Choroid plexus epithelial cell (primary cell): ENCODE data around the gene LRRC8E.
"Not testable (repeated sequence)": the region's sequence is repeated elsewhere in the genome, so short reads cannot be mapped to it uniquely, and the experiment has no call there.

Experiments used
- DNase-seq: peaks from one replicate; pipeline ENCODE4 v3.0.0-alpha.2; 2010; ENCODE audit warnings: low read depth
- H3K4me3 ChIP-seq: 2 replicates; pipeline ENCODE4 v1.5.1; 2011; ENCODE audit warnings: low read depth, mild to moderate bottlenecking, control low read depth, low read length, moderate library complexity
- TF ChIP-seq, protein P1 (sequence below): conservative IDR thresholded peaks from 2 replicates; pipeline ENCODE4 v1.5.1; 2011; ENCODE audit warnings: low read depth, mild to moderate bottlenecking, control low read depth, inconsistent platforms, low read length, moderate library complexity

Gene LRRC8E

DNA sequence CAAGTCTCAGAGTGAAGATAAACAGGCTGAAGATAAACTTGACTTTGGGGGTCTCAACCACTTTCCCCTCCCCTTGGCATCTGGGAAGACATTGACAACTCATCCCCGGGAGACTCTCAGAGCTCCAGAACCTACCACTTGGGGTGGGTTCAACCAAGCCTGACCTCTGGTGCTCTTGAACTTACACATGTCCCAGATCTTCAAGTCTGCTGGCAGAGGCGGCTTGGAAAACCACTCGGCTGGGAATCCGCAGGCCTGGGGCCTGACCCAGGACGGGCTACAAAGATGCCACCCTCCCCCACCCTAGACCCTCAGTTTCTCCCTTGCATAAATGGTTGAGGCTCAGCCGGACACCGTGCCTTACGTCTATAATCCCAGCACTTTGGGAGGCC, 512 bp downstream of the LRRC8E start:
- TF ChIP-seq, protein P1, sequence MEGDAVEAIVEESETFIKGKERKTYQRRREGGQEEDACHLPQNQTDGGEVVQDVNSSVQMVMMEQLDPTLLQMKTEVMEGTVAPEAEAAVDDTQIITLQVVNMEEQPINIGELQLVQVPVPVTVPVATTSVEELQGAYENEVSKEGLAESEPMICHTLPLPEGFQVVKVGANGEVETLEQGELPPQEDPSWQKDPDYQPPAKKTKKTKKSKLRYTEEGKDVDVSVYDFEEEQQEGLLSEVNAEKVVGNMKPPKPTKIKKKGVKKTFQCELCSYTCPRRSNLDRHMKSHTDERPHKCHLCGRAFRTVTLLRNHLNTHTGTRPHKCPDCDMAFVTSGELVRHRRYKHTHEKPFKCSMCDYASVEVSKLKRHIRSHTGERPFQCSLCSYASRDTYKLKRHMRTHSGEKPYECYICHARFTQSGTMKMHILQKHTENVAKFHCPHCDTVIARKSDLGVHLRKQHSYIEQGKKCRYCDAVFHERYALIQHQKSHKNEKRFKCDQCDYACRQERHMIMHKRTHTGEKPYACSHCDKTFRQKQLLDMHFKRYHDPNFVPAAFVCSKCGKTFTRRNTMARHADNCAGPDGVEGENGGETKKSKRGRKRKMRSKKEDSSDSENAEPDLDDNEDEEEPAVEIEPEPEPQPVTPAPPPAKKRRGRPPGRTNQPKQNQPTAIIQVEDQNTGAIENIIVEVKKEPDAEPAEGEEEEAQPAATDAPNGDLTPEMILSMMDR, result no peak
- peak overlapping the region; percentile 66 for H3K4me3 ChIP-seq
- DNase-seq, result no peak

DNA sequence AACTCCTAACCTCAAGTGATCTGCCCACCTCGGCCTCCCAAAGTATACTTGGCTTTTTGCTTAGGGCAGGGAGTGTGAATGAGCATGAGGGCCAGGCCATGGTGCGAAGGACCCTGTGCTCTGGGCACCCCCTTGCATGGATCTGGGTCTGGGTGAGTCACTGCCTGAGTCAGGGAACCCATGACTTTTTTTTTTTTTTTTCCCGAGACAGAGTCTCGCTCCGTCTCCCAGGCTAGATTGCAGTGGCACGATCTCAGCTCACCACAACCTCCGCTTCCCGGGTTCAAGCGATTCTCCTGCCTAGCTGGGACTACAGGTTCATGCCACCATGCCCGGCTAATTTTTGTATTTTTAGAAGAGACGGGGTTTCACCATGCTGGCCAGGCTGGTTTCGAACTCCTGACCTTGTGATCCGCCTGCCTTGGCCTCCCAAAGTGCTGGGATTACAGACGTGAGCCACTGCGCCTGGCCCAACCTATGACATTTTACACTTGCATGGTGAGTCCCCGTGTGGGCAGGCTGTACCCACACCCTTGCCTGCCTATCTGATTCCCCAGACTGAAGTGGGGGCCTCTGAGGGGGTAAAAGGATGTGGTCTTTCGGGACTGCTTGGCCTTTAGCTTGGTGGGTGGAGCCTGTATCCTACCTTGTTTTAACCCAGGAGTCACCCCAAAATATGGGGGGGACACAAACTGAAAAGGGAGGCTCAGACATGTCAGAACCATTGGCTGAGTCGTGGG, 5.2 kb downstream of the LRRC8E start:
- DNase-seq, result peak; percentile 74
- not testable (repeated sequence) for H3K4me3 ChIP-seq

DNA sequence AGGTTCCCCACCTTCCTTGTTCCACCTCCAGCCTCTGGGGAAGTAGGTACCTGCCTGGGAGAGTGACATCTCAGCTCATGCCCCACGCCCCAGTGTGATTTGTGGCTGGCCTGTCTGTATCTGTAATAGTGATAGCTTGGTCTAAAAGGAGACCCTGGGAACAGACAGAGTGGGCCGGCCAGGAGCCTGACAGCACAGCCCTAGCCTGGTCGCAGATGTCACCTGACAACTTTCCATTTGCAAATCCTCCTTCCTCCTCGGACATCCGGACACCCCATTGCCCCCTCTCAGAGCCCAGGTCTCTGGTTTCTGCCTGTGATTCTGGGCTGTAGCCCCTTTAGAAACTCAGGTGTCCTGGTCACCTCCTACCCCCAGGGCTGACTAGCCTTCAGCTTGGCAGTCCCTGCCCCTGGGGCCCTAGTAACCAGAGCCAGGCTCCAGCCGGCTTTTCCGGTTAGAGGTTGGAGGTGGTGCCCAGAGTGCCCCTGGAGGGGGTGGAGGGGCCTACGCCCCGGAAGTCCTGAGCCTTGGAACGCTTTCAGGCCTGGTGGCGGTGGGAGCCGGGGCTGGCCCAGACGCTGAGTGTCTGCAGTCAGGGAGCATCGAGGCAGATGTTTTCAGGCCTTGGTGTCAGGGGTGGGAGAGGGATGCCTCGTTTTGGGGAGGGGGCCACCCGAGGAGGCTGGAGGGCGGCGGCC, 6.5 kb downstream of the LRRC8E start:
- no peak for DNase-seq
- TF ChIP-seq, protein P1, result no peak
- no peak overlapping the region for H3K4me3 ChIP-seq

DNA sequence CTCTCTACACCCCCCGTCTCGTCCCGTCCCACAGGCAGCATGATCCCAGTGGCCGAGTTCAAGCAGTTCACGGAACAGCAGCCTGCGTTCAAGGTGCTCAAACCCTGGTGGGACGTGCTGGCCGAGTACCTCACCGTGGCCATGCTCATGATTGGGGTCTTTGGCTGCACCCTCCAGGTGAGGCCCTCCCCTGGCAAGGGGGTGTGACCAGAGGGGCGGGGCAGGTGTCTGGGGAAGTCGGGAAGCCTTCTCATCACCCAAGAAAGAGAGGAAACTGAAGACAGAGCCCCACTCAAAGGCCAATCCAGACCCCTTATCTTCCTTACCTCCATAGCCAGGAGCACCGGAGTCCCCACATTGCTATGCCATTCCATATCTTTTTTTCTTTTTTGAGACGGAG, 7.3 kb downstream of the LRRC8E start:
- no peak overlapping the region for H3K4me3 ChIP-seq
- TF ChIP-seq, protein P1, result no peak
- DNase-seq, result no peak

DNA sequence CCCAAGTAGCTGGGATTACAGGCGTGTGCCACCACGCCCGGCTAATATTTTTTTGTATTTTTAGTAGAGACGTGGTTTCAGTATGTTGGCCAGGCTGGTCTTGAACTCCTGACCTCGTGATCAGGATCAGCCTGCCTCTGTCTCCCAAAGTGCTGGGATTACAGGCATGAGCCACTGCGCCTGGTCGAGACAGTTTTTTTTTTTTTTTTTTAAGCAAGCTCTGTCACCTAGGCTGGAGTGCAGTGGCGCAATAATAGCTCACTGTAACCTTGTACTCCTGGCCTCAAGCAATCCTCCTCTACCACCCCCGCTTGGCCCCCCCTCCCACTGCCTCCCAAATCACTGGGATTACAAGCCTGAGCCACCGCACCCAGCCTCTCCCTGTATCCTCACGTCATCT, 9.0 kb downstream of the LRRC8E start:
- TF ChIP-seq, protein P1, result no peak
- H3K4me3 ChIP-seq, result no peak overlapping the region
- DNase-seq, result no peak

DNA sequence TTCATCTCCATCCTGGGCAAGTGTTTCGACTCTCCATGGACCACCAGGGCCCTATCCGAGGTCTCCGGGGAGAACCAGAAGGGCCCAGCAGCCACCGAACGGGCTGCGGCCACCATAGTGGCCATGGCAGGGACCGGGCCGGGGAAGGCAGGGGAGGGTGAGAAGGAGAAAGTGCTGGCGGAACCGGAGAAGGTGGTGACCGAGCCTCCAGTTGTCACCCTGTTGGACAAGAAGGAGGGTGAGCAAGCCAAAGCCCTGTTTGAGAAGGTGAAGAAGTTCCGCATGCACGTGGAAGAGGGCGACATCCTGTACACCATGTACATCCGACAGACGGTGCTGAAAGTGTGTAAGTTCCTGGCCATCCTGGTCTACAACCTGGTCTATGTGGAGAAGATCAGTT, 10.7 kb downstream of the LRRC8E start:
- no peak for DNase-seq
- H3K4me3 ChIP-seq, result no peak overlapping the region
- TF ChIP-seq, protein P1, result no peak

DNA sequence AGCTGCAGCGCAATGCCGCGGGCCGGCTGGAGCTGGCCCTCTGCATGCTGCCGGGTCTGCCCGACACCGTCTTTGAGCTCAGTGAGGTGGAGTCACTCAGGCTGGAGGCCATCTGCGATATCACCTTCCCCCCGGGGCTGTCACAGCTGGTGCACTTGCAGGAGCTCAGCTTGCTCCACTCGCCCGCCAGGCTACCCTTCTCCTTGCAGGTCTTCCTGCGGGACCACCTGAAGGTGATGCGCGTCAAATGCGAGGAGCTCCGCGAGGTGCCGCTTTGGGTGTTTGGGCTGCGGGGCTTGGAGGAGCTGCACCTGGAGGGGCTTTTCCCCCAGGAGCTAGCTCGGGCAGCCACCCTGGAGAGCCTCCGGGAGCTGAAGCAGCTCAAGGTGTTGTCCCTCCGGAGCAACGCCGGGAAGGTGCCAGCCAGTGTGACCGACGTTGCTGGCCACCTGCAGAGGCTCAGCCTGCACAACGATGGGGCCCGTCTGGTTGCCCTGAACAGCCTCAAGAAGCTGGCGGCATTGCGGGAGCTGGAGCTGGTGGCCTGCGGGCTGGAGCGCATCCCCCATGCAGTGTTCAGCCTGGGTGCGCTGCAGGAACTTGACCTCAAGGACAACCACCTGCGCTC, 11.6 kb downstream of the LRRC8E start:
- TF ChIP-seq, protein P1, result no peak
- no peak overlapping the region for H3K4me3 ChIP-seq
- no peak for DNase-seq
